Measurements from ENCODE around the gene PERCC1.

PERCC1 gene

DNA sequence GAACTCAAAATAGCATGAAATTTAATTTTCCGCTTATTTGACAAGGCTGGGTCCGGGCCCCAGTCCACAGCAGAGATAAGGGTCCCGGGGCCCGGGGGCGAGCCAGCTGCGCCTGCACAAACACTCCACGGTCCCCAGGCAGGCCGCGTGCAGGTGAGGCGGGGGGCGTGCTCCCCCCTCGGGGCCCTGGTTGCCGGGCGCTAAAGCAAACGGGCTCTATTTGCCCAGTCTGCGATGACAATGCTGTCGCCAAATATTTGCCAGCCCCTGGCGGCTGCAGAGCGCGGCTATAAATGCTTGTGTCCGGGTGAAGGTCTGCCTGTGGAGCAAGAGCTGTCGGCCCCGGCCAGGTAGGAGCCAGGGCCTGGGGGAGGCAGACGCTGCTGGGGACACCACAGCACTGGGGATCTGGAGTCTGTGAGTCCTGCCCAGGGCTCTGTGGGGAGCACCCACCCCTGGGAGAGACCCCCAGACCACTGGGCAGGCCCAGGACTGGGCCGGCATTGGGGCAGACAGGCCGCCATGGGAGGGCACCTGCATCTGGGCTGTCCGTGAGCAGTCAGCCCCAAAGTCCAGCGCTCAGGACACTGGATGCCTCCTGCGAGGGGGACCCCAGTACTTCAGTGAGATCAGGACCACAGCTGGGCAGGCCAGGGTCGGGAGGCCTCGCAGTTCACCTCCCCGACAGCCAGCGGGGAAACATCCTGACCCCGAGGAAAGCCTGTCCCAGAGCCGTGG is at the start of gene PERCC1:
Gene PERCC1 (plus strand): TSS at position 320 of the 738 bp plus-strand sequence. CDS start 1,516 bp downstream, outside the sequence.
- no peak for DNase-seq

- no peak for DNase-seq
Observed at GRCh38 chr16:1381612-1382406, 49.1 kb upstream of the PERCC1 start.

DNA sequence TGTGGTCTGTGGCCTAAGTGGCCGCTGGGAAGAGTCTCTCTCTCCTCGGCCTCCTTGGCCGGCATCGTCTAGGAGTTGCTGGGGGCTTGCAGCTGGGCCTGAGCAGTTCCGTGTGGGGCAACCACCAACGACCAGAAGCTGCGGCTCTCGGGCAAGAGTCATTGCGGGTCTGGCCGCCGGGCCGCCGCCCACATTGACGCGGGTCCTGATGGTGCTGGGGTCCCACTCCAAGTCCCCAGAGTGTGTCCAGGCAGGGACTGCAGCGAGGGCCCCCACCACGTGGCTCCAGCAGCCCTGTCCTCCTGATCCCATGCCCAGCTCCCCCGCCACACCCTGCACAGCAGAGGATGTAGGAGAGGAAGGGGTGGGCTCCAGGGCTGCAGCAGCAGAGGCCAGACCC is 47.3 kb upstream of the PERCC1 start:
- no peak for DNase-seq

GRCh38 chr16:1385232-1385631 is 45.6 kb upstream of the PERCC1 start:
- no peak for DNase-seq

- no peak for DNase-seq
Observed at GRCh38 chr16:1387331-1387730, 43.5 kb upstream of the PERCC1 start.

DNA sequence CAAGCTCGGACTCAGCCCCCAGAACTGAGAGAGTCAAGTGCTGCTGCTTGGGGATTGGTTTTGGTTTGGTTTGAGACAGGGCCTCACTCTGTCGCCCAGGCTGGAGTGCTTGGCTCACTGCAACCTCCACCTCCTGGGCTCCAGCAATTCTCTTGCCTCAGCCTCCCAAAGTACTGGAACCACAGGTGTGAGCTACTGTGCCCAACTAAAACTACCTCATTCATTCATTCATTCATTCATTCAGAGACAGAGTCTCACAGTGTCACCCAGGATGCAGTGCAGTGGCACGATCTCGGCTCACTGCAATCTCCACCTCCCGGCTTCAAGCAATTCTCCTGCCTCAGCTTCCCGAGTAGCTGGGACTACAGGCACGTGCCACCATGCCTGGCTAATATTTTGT is 41.1 kb upstream of the PERCC1 start:
- DNase-seq: no peak

DNA sequence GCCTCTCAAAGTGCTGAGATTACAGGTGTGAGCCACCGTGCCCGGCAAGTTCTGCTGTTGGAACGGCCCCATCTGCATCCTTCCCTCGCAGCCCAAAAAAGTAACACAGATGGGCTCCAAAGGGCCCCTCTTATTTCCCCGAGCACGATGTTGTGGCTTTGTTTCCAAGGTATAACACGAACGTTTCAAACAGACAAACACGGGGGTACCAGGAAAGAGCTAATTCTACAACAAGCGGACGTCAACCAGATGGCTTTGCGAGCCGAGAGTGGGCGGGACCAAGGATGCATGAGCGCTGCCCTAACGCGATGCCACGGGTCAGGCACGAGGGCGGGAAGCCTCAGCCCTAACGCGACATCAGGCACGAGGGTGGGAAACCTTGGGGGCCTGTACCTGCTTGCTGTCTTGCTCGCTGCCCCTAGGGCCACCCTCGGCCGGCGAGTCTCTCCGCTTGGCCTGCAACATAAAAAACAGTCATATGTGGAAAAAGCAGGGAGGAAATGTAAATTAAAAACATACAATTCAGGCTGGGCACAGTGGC is 40.6 kb upstream of the PERCC1 start:
- DNase-seq: no peak

- no peak for DNase-seq
Observed at GRCh38 chr16:1392826-1393225, 38.1 kb upstream of the PERCC1 start.

- DNase-seq: no peak
Observed at GRCh38 chr16:1393613-1394176, 37.2 kb upstream of the PERCC1 start.

DNA sequence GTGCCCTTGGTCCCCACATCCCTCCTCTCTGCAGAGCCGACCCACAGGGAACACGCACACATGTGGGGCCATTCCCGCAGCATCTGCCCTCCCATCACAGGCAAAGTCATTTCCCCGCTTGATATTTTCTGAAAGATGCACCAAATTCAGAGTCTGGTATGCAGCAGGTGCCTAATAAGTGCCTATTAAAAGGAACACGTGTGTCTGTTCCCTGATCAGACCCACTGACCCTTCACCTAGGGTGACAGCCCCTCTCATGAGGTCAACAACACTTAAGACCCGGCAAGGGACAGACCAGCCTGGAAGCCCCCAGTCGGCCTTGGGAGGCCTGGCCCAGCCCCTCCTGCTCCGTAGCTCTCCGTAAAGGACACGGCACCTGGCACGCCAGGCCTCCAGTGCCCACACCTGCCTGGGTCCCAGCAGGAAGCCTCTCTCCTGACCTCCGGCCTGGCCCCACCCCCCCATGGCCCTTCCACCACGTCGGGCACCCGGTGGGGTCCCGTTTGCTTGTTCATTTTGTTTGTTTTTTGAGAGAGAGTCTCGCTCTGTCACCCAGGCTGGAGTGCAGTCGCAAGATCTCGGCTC is 36.4 kb upstream of the PERCC1 start:
- no peak for DNase-seq

- no peak for DNase-seq
Observed at GRCh38 chr16:1395444-1396031, 35.3 kb upstream of the PERCC1 start.

DNA sequence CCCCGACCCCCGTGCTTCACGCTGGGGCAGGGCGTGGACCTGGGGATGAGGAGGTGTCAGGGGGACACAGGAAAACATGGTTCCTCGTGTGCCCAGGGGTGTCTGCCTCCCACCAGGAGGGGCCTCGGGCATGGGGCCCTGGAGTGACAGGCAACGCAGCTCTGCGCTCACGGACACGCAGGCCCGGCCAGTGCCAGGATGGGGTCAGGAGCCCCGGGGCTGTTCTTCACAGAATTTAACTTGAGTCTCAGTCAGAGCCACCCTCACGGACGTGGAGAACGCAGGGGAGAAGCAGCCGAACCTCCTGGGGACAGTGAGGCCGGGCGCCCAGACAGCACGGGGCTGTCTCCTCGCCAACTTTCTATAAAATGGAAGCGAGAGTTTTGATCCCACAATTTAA is 33.1 kb upstream of the PERCC1 start:
- no peak for DNase-seq

GRCh38 chr16:1398351-1398750 is 32.5 kb upstream of the PERCC1 start:
- DNase-seq: no peak

- no peak for DNase-seq
Observed at GRCh38 chr16:1398826-1399581, 31.9 kb upstream of the PERCC1 start.

DNA sequence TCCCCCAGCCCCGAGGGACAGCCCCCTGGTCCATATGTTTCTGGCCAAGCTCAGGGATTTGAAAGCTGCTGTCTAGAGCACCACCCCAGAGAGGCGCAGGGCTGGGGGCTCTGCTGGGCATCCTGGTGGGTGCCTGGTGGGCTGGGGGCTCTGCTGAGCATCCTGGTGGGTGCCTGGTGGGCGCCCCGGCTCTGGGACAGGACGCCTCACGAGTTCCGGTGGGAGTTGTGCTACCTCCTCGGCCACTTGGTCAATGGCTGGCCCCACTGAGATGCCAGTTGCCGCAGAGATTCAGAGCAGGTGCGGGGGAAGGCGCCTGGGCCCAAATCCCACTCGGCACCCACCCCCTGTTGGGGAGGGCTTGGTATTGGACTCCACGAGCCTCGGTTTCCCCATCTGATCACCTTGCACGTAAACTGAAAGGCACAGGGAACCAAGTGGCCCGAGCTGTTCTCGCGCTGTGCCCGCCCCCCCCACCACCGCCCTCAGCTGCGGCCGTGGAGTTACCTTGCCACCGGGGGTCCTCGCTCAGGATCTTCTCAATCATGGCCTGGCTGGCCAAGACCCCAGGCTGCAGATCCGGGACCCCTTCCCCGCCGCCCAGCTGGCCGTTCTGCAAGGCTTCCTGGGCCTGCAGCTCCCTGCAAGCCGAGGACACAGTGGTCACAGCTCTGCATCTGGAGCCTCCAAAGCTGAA is 29.7 kb upstream of the PERCC1 start:
- DNase-seq: no peak

GRCh38 chr16:1401758-1402154 is 29.1 kb upstream of the PERCC1 start:
- no peak for DNase-seq

DNA sequence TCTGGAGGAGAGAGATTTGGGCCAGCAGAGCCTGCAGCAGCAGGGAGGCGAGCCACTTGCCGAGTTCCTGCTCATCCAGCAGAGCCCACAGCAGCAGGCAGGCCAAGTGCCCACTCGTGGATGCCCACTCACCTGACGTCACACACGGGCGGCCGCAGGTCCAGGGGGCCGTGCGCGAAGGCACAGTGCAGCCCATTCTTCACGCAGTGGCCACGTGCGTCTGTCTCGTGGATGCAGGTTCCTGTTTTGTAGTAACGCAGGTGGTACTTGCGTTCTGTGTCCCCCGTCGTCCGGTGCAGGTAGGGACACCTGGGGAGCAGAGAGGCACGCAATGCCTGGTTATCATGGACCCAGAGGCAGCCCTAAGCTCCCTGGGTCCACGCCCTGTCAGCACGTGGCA is 27.8 kb upstream of the PERCC1 start:
- no peak for DNase-seq

- no peak for DNase-seq
Observed at GRCh38 chr16:1403733-1404132, 27.1 kb upstream of the PERCC1 start.

- no peak for DNase-seq
Observed at GRCh38 chr16:1407753-1408152, 23.1 kb upstream of the PERCC1 start.

- DNase-seq: no peak
Observed at GRCh38 chr16:1408171-1408837, 22.6 kb upstream of the PERCC1 start.

DNA sequence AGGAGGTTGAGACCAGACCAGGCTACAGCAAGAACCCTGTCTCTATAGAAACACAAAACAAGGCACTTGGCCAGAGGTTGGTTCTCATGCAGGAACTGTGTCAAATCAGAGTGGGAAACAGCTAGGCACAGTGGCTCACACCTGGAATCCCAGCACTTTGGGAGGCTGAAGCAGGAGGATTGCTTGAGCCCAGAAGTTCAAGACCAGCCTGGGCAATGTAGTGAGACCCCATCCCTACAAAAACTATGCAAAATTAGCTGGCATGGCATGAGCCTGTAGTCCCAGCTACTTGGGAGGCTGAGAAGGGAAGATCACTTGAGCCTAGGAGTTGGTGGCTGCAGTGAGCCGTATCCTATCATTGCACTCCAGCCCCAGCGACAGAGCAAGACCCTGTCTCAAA is 18.0 kb upstream of the PERCC1 start:
- DNase-seq: no peak

Data from SIG-M5 (cell line).